Activated T-helper 1 cell treated with anti-CD3 and anti-CD28 coated beads, Interleukin-12 subunit alpha, Interleukin-12 subunit beta, Interleukin-2, Interleukin-4 antibody, amounts not matched to agents 30 ng/mL and 10 ng/mL and 1 ng/mL, durations not matched to agents 14 hours and 24 hours and 36 hours (primary cell): Measurements from ENCODE around the gene CSRNP3. TPM values are rescaled to one million over a fixed set of nuclear protein-coding genes. Genes with fewer than 3 reads are reported as not detected.

Experiments used
- DNase-seq: peaks from one replicate; pipeline ENCODE4 v3.0.0; 2021; ENCODE audit warnings: low spot score
- H3K27ac Mint-ChIP-seq: one replicate; pipeline ENCODE4 v1.8.0; 2021; ENCODE audit warnings: mild to moderate bottlenecking, mixed read lengths
- H3K27me3 Mint-ChIP-seq: one replicate; pipeline ENCODE4 v1.8.0; 2022; ENCODE audit warnings: mild to moderate bottlenecking, moderate library complexity, mixed read lengths; ENCODE audit not compliant: insufficient read depth
- H3K36me3 Mint-ChIP-seq: one replicate; pipeline ENCODE4 v1.8.0; 2021; ENCODE audit warnings: low read depth, mixed read lengths
- H3K4me1 Mint-ChIP-seq: one replicate; pipeline ENCODE4 v1.8.0; 2021; ENCODE audit warnings: low read depth, mixed read lengths
- H3K4me3 Mint-ChIP-seq: one replicate; pipeline ENCODE4 v1.8.0; 2021; ENCODE audit warnings: mild to moderate bottlenecking, moderate library complexity, mixed read lengths
- H3K9me3 Mint-ChIP-seq: one replicate; pipeline ENCODE4 v1.8.0; 2021; ENCODE audit warnings: mixed read lengths
- intact Hi-C: fragments of 100-400 bp; cut with micrococcal nuclease; formaldehyde crosslinking; loops from one replicate; pipeline ENCODE4 v1.15.1; 2024
- total RNA-seq: library from RNA; stranded (reverse); gene quantifications from 2 replicates; pipeline ENCODE4 v1.2.3, GENCODE V29; 2022

Gene CSRNP3
- total RNA-seq, 1 donor from 2014 or later, result not detected

DNA sequence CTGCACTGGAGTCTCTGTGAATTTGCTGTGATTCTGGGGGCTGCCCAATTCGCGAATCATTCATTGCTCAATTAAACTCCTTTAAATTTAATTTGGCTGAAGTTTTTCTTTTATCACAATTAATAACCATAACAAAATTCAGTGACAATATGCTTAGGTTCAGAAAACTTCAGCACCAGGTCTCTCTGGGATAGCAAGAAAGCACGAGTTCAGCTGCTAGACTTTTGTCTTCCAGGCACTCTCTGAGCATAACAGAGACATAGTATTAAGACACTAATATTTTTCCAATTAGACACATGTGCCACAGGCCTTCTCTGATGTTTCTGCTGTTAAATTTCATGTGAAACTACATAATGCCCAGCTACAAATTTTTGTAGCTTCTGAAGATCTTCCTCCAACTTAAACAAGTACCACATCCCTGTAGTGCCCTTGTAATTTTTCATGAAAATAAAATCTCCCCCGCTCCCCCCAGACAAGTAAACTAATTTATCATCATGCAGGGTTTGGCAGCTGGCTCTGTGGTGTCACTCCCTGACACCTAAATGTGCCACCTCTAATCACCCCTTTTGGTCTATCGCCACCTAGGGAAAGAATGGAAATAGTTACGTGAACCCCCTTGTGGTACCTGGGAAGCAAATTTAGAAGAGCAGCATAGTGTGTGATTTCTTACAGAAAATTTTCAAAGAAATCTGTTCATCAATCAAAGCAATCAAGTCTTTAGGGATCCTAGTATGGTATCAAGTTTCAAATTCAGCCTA is 94.1 kb downstream of the CSRNP3 start:
- H3K27me3 Mint-ChIP-seq, result peaks cover 2% of the 10 kb centered on the region
- DNase-seq, result no peak
- no peak overlapping the region for H3K27ac Mint-ChIP-seq
- no peaks in the 10 kb centered on the region for H3K4me1 Mint-ChIP-seq
- no peaks in the 10 kb centered on the region for H3K9me3 Mint-ChIP-seq
- H3K36me3 Mint-ChIP-seq, result no peaks in the 10 kb centered on the region
- no peak overlapping the region for H3K4me3 Mint-ChIP-seq
- intact Hi-C loops, result no loop called here

DNA sequence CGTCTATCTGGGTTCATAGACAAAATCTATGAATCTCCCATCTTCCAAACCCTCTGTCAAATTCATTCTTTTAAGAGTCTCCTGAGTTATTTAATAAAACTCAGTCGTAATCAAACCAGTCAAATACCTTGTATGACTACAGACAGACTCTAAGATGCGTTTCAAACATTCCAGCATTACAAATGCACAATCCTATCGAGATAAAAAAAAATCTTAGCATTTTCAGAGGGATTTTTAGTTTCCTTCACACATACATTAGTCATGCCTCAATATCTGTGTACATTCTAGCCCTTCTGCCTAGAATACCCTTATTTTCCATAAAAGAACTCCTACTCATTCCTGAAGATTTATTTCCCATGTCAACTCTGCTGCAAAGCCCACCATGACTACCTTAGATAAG is 96.5 kb downstream of the CSRNP3 start:
- DNase-seq, result no peak
- Mint-ChIP-seq H3K4me1 (no peaks in the 10 kb centered on the region), H3K36me3 (no peaks in the 10 kb centered on the region), H3K27me3 (peaks cover 2% of the 10 kb centered on the region), H3K27ac (no peak overlapping the region), H3K4me3 (no peak overlapping the region), H3K9me3 (no peaks in the 10 kb centered on the region)
- intact Hi-C loops, result no loop called here

GRCh38 chr2:165567273-165567672 is 97.8 kb downstream of the CSRNP3 start:
- Mint-ChIP-seq H3K9me3 (no peaks in the 10 kb centered on the region), H3K27me3 (peaks cover 2% of the 10 kb centered on the region), H3K27ac (no peak overlapping the region), H3K4me3 (no peak overlapping the region), H3K4me1 (no peaks in the 10 kb centered on the region), H3K36me3 (no peaks in the 10 kb centered on the region)
- intact Hi-C loops, result no loop called here
- no peak for DNase-seq

GRCh38 chr2:165568361-165568760 is 98.9 kb downstream of the CSRNP3 start:
- Mint-ChIP-seq H3K27ac (no peak overlapping the region), H3K36me3 (no peaks in the 10 kb centered on the region), H3K4me1 (no peaks in the 10 kb centered on the region), H3K4me3 (no peak overlapping the region), H3K9me3 (no peaks in the 10 kb centered on the region), H3K27me3 (peaks cover 2% of the 10 kb centered on the region)
- DNase-seq, result no peak
- intact Hi-C loops, result no loop called here

DNA sequence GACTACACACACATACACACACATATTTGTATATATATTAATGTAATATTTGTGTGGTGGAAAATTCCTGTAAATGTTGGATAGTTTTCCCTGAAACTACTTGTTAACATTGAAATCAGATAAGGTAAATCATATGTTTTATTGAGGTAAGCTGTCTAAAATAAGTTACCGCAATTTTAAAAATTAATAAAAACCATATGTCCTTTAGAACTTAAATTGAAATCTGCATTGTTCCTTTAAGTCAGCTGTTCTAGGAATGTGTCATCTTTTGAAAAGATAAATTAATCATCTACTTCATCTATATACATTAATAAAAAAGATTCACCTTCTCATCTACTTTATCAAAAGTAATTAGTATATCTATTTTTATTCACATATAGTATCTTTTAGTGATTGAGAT is 102.0 kb downstream of the CSRNP3 start:
- Mint-ChIP-seq H3K4me3 (no peak overlapping the region), H3K4me1 (no peaks in the 10 kb centered on the region), H3K27me3 (peaks cover 8% of the 10 kb centered on the region), H3K9me3 (no peaks in the 10 kb centered on the region), H3K27ac (no peak overlapping the region), H3K36me3 (no peaks in the 10 kb centered on the region)
- intact Hi-C loops, result no loop called here
- DNase-seq, result no peak

GRCh38 chr2:165572151-165572550 is 102.7 kb downstream of the CSRNP3 start:
- no peaks in the 10 kb centered on the region for H3K36me3 Mint-ChIP-seq
- no peaks in the 10 kb centered on the region for H3K9me3 Mint-ChIP-seq
- DNase-seq, result no peak
- H3K4me3 Mint-ChIP-seq, result no peak overlapping the region
- intact Hi-C loops, result no loop called here
- no peak overlapping the region for H3K27ac Mint-ChIP-seq
- no peaks in the 10 kb centered on the region for H3K4me1 Mint-ChIP-seq
- H3K27me3 Mint-ChIP-seq, result peaks cover 8% of the 10 kb centered on the region

GRCh38 chr2:165573534-165574461 is 104.3 kb downstream of the CSRNP3 start:
- Mint-ChIP-seq H3K9me3 (no peaks in the 10 kb centered on the region), H3K4me3 (no peak overlapping the region), H3K27ac (no peak overlapping the region), H3K4me1 (no peaks in the 10 kb centered on the region), H3K36me3 (no peaks in the 10 kb centered on the region), H3K27me3 (peaks cover 5% of the 10 kb centered on the region)
- DNase-seq, result no peak
- intact Hi-C loops, result no loop called here

- intact Hi-C loops, result no loop called here
- Mint-ChIP-seq H3K27ac (no peak overlapping the region), H3K4me3 (no peak overlapping the region), H3K36me3 (no peaks in the 10 kb centered on the region), H3K9me3 (no peaks in the 10 kb centered on the region), H3K27me3 (peaks cover 5% of the 10 kb centered on the region), H3K4me1 (no peaks in the 10 kb centered on the region)
- DNase-seq, result no peak
Measured at GRCh38 chr2:165575044-165575615, 105.6 kb downstream of the CSRNP3 start.

GRCh38 chr2:165576409-165577154 is 107.1 kb downstream of the CSRNP3 start:
- no peaks in the 10 kb centered on the region for H3K36me3 Mint-ChIP-seq
- no peaks in the 10 kb centered on the region for H3K9me3 Mint-ChIP-seq
- H3K4me3 Mint-ChIP-seq, result no peak overlapping the region
- no peak for DNase-seq
- intact Hi-C loops, result no loop called here
- H3K27me3 Mint-ChIP-seq, result peaks cover 5% of the 10 kb centered on the region
- H3K27ac Mint-ChIP-seq, result no peak overlapping the region
- no peaks in the 10 kb centered on the region for H3K4me1 Mint-ChIP-seq

GRCh38 chr2:165582409-165582808 is 112.9 kb downstream of the CSRNP3 start:
- Mint-ChIP-seq H3K4me3 (no peak overlapping the region), H3K27me3 (no peaks in the 10 kb centered on the region)

DNA sequence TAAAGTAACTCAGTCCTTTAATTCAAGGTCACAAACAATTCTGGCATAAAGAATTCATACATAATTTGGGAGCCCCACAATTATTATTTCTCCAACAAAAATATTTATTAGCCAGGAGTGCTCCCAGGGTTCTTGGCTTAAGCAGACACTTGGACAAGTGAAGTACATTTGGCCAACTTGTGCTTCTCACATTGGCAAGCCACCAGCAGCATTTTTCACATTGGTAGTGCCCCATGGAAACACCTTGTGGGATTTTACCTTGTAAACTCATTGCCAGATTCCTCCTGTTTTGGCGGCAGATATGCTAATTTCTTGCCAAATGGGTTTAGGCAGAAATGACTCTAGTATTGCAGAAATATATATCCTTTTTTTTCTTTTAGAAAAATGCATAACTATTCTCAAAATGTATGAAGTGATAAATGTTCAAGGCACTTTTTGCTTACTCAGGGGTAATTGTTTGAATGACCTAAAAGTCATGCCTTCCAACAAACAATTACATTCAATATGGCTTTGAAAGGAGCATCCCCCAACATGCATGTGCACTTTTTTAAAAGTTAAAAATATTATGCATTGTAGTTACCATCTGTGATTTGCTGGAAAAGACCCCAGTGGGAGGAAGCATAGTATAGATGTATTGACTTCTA is 113.5 kb downstream of the CSRNP3 start:
- H3K36me3 Mint-ChIP-seq, result no peaks in the 10 kb centered on the region
- no peaks in the 10 kb centered on the region for H3K9me3 Mint-ChIP-seq
- H3K27ac Mint-ChIP-seq, result no peak overlapping the region
- H3K4me3 Mint-ChIP-seq, result no peak overlapping the region
- intact Hi-C loops, result no loop called here
- no peak for DNase-seq
- H3K4me1 Mint-ChIP-seq, result no peaks in the 10 kb centered on the region
- H3K27me3 Mint-ChIP-seq, result no peaks in the 10 kb centered on the region

More at GRCh38 chr2:165582409-165582808, 112.9 kb downstream of the CSRNP3 start:
- Mint-ChIP-seq H3K36me3 (no peaks in the 10 kb centered on the region), H3K27ac (no peak overlapping the region), H3K9me3 (no peaks in the 10 kb centered on the region), H3K4me1 (no peaks in the 10 kb centered on the region)
- no peak for DNase-seq
- intact Hi-C loops, result no loop called here

- Mint-ChIP-seq H3K9me3 (no peaks in the 10 kb centered on the region), H3K4me1 (no peaks in the 10 kb centered on the region), H3K4me3 (no peak overlapping the region), H3K36me3 (no peaks in the 10 kb centered on the region), H3K27ac (no peak overlapping the region), H3K27me3 (no peaks in the 10 kb centered on the region)
- intact Hi-C loops, result no loop called here
- no peak for DNase-seq
Measured at GRCh38 chr2:165584126-165584654, 114.7 kb downstream of the CSRNP3 start.
